ENCODE measurements around the gene CEACAM18.

GRCh38 chr19:51434456-51434855 is 43.9 kb upstream of the CEACAM18 start:
- TF ChIP-seq EP300 (IDR thresholded peaks at IDR 0.05) (no peak), CTCF (IDR thresholded peaks at IDR 0.05) (no peak)
